ENCODE results near the gene AGTRAP. TPM values are rescaled to one million over a fixed set of nuclear protein-coding genes. Genes with fewer than 3 reads are reported as not detected.

AGTRAP gene
- total RNA-seq, 1 donor from 2014 or later = 49.4 TPM

DNA sequence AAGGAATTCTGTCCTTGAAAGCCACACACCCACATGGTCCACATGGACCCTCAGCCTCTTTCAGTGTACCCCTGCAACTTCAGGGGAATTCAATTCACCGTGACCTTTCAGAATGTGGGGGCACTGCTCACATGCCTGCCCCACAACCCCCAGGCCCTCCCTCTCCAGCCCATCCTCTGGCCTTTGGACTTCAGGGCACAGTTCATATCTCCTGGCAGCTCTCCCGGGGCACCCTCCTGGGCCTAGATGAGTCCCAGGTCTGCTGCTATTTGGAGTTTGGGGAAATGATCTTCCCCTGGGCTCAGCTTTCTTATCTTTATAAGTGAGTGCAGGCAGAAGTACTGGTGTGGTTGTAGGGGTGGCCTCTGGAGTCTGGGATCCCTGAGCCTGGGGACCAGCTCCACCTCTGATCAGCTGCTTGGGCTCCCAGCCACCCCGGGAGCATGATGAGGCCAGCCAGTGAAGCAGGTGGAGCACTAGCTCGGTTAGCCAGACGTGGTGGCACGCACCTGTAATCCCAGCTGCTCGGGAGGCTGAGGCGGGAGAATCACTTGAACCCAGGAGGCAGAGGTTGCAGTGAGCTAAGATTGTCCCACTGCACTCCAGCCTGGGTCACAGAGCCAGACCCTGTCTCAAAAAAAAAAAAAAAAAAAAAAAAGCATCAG is 41.9 kb downstream of the AGTRAP start:
- no peak overlapping the region for H3K4me3 ChIP-seq
- no peak for TF ChIP-seq POLR2AphosphoS5 (IDR thresholded peaks at IDR 0.05; ENCODE audit: insufficient read depth in 1 of 2, low read depth in 1 of 2)
- TF ChIP-seq, protein P1, sequence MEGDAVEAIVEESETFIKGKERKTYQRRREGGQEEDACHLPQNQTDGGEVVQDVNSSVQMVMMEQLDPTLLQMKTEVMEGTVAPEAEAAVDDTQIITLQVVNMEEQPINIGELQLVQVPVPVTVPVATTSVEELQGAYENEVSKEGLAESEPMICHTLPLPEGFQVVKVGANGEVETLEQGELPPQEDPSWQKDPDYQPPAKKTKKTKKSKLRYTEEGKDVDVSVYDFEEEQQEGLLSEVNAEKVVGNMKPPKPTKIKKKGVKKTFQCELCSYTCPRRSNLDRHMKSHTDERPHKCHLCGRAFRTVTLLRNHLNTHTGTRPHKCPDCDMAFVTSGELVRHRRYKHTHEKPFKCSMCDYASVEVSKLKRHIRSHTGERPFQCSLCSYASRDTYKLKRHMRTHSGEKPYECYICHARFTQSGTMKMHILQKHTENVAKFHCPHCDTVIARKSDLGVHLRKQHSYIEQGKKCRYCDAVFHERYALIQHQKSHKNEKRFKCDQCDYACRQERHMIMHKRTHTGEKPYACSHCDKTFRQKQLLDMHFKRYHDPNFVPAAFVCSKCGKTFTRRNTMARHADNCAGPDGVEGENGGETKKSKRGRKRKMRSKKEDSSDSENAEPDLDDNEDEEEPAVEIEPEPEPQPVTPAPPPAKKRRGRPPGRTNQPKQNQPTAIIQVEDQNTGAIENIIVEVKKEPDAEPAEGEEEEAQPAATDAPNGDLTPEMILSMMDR (IDR thresholded peaks at IDR 0.05) = no peak
- TF ChIP-seq POLR2A (IDR thresholded peaks at IDR 0.05) = no peak
- no peaks in the 10 kb centered on the region for H3K36me3 ChIP-seq
- H3K9me3 ChIP-seq = no peaks in the 10 kb centered on the region
- no peaks in the 10 kb centered on the region for H3K27me3 ChIP-seq
- H3K27ac ChIP-seq = no peak overlapping the region
- no peak for DNase-seq (ENCODE audit: extremely low spot score in 2 of 2)
- intact Hi-C loops (cut with DNase I) = no loop called here
- no peaks in the 10 kb centered on the region for H3K4me1 ChIP-seq

DNA sequence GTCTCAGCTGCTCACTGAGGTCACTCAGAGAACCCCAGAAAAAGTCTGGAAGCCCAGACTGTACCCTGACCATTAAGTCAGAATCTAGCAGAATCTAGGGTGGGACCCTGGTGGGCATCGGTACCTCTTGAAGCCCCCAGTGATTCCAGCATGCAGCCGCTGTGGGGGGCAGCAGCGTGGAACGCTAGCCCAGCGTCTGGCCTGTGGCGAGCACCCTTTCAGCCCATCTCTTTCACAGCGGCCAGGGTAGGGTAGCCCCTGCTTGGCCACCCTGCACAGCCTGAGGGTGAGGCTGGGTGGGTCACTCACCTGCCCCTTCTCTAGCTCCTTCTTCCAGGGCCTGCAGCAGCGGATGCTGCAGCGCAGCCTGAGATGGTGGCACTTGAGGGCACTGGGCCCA is 42.4 kb downstream of the AGTRAP start:
- H3K4me1 ChIP-seq = no peaks in the 10 kb centered on the region
- H3K9me3 ChIP-seq = no peaks in the 10 kb centered on the region
- H3K4me3 ChIP-seq = no peak overlapping the region
- H3K27ac ChIP-seq = no peak overlapping the region
- H3K36me3 ChIP-seq = no peaks in the 10 kb centered on the region
- intact Hi-C loops (cut with DNase I) = no loop called here
- DNase-seq (ENCODE audit: extremely low spot score in 2 of 2) = no peak
- TF ChIP-seq POLR2AphosphoS5 (IDR thresholded peaks at IDR 0.05; ENCODE audit: insufficient read depth in 1 of 2, low read depth in 1 of 2) (no peak), POLR2A (IDR thresholded peaks at IDR 0.05) (no peak)
- H3K27me3 ChIP-seq = no peaks in the 10 kb centered on the region

- no peaks in the 10 kb centered on the region for H3K36me3 ChIP-seq
- intact Hi-C loops (cut with DNase I) = no loop called here
- no peak overlapping the region for H3K4me3 ChIP-seq
- no peak for DNase-seq (ENCODE audit: extremely low spot score in 2 of 2)
- H3K4me1 ChIP-seq = no peaks in the 10 kb centered on the region
- no peak overlapping the region for H3K27ac ChIP-seq
- no peaks in the 10 kb centered on the region for H3K9me3 ChIP-seq
- no peaks in the 10 kb centered on the region for H3K27me3 ChIP-seq
- TF ChIP-seq, protein P1 (IDR thresholded peaks at IDR 0.05) = no peak
- TF ChIP-seq POLR2A (IDR thresholded peaks at IDR 0.05) = no peak
- no peak for TF ChIP-seq POLR2AphosphoS5 (IDR thresholded peaks at IDR 0.05; ENCODE audit: insufficient read depth in 1 of 2, low read depth in 1 of 2)
Measured at GRCh38 chr1:11778844-11779623, 43.1 kb downstream of the AGTRAP start.

- H3K9me3 ChIP-seq = no peaks in the 10 kb centered on the region
- TF ChIP-seq POLR2A (IDR thresholded peaks at IDR 0.05) = no peak
- no peak for TF ChIP-seq POLR2AphosphoS5 (IDR thresholded peaks at IDR 0.05; ENCODE audit: insufficient read depth in 1 of 2, low read depth in 1 of 2)
- TF ChIP-seq, protein P1 (IDR thresholded peaks at IDR 0.05) = no peak
- no peaks in the 10 kb centered on the region for H3K27me3 ChIP-seq
- H3K4me1 ChIP-seq = peaks cover 7% of the 10 kb centered on the region
- H3K4me3 ChIP-seq = no peak overlapping the region
- intact Hi-C loops (cut with DNase I) = no loop called here
- DNase-seq (ENCODE audit: extremely low spot score in 2 of 2) = no peak
- H3K27ac ChIP-seq = no peak overlapping the region
- H3K36me3 ChIP-seq = no peaks in the 10 kb centered on the region
Measured at GRCh38 chr1:11779715-11780379, 43.9 kb downstream of the AGTRAP start.

DNA sequence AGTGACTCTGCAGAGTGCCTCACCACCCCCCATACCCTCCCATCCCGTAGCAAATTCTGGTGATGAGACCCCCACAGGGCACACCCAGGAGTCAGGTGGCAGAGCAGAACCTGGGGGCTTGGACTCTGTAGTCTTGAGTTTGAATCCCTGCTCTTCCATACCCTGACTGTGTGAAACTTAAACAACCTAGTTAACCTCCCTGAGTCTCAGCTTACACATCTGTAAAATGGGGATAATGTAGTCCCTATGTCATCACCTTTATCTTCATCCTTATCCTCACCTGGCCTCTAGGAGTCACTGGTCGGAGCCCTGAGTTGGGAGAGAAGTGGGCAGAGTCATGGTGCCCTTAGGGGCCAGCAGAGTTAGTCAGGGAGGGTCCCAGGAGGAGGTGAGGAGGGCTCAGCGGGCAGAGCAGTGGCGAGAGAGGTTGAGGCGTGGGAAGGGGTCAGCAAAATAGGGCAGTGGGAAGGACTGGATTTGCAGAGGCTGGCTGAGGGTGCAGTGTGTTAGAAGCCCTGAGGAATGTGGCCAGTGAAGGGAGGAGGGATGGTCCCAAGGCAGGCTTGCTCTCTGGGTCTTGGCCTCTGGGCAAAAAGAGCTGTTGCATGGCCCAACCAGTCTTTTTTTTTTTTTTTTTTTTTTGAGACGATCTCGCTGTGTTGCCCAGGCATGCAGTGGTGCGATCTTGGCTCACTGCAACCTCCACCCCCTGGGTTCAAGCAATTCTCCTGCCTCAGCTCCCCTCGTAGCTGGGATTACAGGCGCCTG is 44.6 kb downstream of the AGTRAP start:
- DNase-seq (ENCODE audit: extremely low spot score in 2 of 2) = no peak
- H3K4me3 ChIP-seq = no peak overlapping the region
- no peaks in the 10 kb centered on the region for H3K9me3 ChIP-seq
- no peak overlapping the region for H3K27ac ChIP-seq
- TF ChIP-seq, protein P1 (IDR thresholded peaks at IDR 0.05) = no peak
- TF ChIP-seq POLR2AphosphoS5 (IDR thresholded peaks at IDR 0.05; ENCODE audit: insufficient read depth in 1 of 2, low read depth in 1 of 2) (no peak), POLR2A (IDR thresholded peaks at IDR 0.05) (no peak)
- H3K36me3 ChIP-seq = no peaks in the 10 kb centered on the region
- no peaks in the 10 kb centered on the region for H3K27me3 ChIP-seq
- intact Hi-C loops (cut with DNase I) = no loop called here
- peaks cover 14% of the 10 kb centered on the region for H3K4me1 ChIP-seq
